Fibroblast of pulmonary artery (primary cell): ENCODE results near the gene SDC3.
A peak's percentile ranks its signal among the peaks of the same experiment; 100 is the strongest.

Experiments
- DNase-seq: peaks from one replicate; pipeline ENCODE4 v3.0.0-alpha.2; 2010; ENCODE audit warnings: low read depth
- H3K4me3 ChIP-seq: replicated peaks from 2 replicates; pipeline ENCODE4 v1.5.1; 2011; ENCODE audit warnings: low read depth, mild to moderate bottlenecking, control low read depth, low read length, moderate library complexity
- CTCF ChIP-seq: IDR thresholded peaks from 2 replicates; pipeline ENCODE4 v1.5.1; 2011; ENCODE audit warnings: mild to moderate bottlenecking, control low read depth, low read length, inconsistent platforms; ENCODE audit errors: missing control alignments

The SDC3 gene

DNA sequence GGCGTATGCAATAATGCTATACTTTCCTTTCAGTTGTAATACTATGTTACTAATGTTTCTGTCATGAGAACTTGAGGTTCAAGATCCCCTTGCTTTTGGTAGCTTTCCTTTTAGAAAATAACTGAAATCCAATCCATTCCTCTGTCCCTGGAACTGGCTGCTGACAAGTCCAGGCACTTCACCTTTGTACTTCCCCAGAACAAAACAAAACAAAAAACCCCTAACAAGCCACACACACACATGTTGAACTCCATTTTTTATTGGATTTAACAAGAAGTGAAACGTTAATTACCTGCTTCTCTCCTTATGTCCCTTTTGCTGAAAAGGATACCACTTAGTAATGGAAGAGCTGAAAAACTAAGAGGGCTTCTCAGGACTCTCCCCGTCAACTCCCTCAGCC lies 26.1 kb upstream of the SDC3 start:
- TF ChIP-seq CTCF = no peak
- no peak overlapping the region for H3K4me3 ChIP-seq
- DNase-seq = no peak

DNA sequence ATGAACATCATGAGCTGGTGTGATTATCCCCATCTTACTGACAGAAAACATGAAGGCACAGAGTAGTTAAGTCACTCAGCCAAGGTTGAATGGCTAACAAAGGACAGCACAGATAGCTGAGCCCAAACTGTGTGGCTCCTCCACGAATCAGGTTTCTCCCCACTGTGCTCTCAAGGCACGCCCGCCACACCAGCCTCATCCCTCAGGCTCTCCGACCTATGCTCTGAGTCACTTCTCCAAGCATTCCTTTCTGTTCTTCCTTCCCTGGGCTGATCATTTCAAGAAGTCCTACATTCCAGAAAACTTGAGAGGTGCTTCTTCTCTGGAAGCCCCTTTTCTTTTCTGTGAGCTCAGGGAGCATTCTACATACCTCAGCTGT lies 25.3 kb upstream of the SDC3 start:
- DNase-seq = peak; percentile 31
- TF ChIP-seq CTCF = no peak
- H3K4me3 ChIP-seq = no peak overlapping the region

- no peak for TF ChIP-seq CTCF
- H3K4me3 ChIP-seq = no peak overlapping the region
- DNase-seq = no peak
Measured at GRCh38 chr1:30930631-30931173, 22.1 kb upstream of the SDC3 start.

- TF ChIP-seq CTCF = no peak
- no peak for DNase-seq
- H3K4me3 ChIP-seq = no peak overlapping the region
Measured at GRCh38 chr1:30929944-30930525, 21.5 kb upstream of the SDC3 start.

DNA sequence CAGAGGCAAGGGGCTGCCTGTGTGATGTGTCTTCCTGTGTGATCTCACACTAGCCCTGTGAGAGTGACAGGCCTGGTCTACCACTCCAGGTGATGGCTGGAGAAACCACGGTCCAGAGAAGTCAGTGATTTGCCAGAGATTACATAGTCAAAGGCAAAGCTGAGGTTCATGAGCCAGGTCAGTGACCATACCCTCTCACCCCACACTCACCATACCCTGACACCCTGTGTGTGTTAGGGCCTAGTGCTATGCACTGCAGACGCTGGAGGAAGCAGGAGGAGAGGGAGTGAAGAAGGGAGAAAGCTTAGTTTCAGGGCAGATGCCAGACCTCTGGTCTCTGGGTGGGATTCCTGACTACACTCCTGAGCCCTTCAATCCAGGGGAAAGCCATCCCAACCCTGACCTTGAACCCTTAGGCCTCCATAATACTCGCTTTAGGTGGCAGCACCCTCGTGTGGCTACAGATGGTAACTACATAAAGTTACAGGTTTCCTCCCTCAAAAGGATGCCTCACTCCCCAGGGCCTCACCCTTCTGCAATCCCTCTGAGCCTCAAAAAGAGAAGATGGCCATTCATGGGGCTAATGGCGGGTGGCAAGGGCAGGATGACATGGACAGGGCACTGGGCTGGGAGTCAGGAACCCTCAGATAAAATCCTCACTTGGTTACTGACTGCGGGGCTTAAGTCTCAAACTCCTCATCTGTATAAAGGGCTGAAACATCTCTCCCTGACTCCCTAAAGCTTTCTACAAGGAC lies 20.8 kb upstream of the SDC3 start:
- peak; percentile 70 for TF ChIP-seq CTCF
- no peak overlapping the region for H3K4me3 ChIP-seq
- peak; percentile 59 for DNase-seq

- TF ChIP-seq CTCF = no peak
- no peak overlapping the region for H3K4me3 ChIP-seq
- no peak for DNase-seq
Measured at GRCh38 chr1:30928789-30929134, 20.2 kb upstream of the SDC3 start.
